HFF-Myc (cell line): Measurements from ENCODE around the gene TMEM59.
A peak's percentile ranks its signal among the peaks of the same experiment; 100 is the strongest.
"Not testable (repeated sequence)": the region's sequence is repeated elsewhere in the genome, so short reads cannot be mapped to it uniquely, and the experiment has no call there.

Source experiments
- DNase-seq: peaks from one replicate; pipeline ENCODE4 v3.0.0-alpha.2; 2011; ENCODE audit warnings: low read depth; ENCODE audit errors: extremely low read depth
- H3K4me3 ChIP-seq: replicated peaks from 2 replicates; pipeline ENCODE4 v1.5.1; 2011; ENCODE audit warnings: low read depth, mild to moderate bottlenecking, control low read depth, low read length
- CTCF ChIP-seq: IDR thresholded peaks from 2 replicates; pipeline ENCODE4 v1.5.1; 2012; ENCODE audit warnings: mild to moderate bottlenecking, low read depth, low read length, control low read depth; ENCODE audit errors: missing control alignments

The TMEM59 gene

GRCh38 chr1:53998223-53998622, 54.8 kb downstream of the TMEM59 start:
- TF ChIP-seq CTCF, result no peak
- H3K4me3 ChIP-seq, result no peak overlapping the region
- no peak for DNase-seq

DNA sequence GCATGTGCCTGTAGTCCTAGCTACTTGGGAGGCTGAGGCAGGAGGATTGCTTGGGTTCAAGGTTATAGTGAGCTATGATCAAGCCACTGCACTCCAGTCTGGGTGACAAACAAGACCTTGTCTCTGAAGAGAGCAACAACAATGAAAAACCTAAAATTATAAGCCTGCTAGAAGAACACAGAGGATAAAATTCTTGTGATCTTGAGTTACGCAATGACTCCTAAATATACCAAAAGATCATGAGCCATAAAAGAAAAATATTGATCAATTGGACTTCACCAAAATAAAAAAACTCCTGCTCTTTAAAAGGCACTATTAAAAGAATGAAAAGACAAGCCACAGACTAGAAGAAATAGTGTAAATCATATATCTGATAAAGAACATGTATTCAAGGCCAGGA, 57.3 kb downstream of the TMEM59 start:
- TF ChIP-seq CTCF, result no peak
- DNase-seq, result no peak

GRCh38 chr1:53994516-53994915, 58.5 kb downstream of the TMEM59 start:
- not testable (repeated sequence) for H3K4me3 ChIP-seq, DNase-seq

More for the DNA sequence above, 57.3 kb downstream of the TMEM59 start:
- no peak overlapping the region for H3K4me3 ChIP-seq

GRCh38 chr1:53992085-53992874, 60.7 kb downstream of the TMEM59 start:
- H3K4me3 ChIP-seq, result no peak overlapping the region
- TF ChIP-seq CTCF, result peak; percentile 39
- no peak for DNase-seq

- no peak for DNase-seq
- no peak for TF ChIP-seq CTCF
- H3K4me3 ChIP-seq, result no peak overlapping the region
Observed at GRCh38 chr1:53987880-53988279, 65.1 kb downstream of the TMEM59 start.

- TF ChIP-seq CTCF, result no peak
- no peak for DNase-seq
- H3K4me3 ChIP-seq, result no peak overlapping the region
Observed at GRCh38 chr1:53986458-53986857, 66.5 kb downstream of the TMEM59 start.

- H3K4me3 ChIP-seq, result no peak overlapping the region
- TF ChIP-seq CTCF, result no peak
- DNase-seq, result no peak
Observed at GRCh38 chr1:53984726-53985125, 68.3 kb downstream of the TMEM59 start.
